Stimulated activated CD8-positive, alpha-beta memory T cell treated with anti-CD3 and anti-CD28 coated beads, Interleukin-12 subunit alpha, Interleukin-12 subunit beta, amount 100 ng/mL, for 1 hour (primary cell): ENCODE results near the gene KRT34.

ENCODE experiments used
- DNase-seq: peaks from one replicate; pipeline ENCODE4 v3.0.0-alpha.2; 2020; ENCODE audit warnings: low read depth

The KRT34 gene

GRCh38 chr17:41332239-41332638 lies 49.9 kb downstream of the KRT34 start:
- no peak for DNase-seq

GRCh38 chr17:41331606-41332005 lies 50.5 kb downstream of the KRT34 start:
- no peak for DNase-seq

DNA sequence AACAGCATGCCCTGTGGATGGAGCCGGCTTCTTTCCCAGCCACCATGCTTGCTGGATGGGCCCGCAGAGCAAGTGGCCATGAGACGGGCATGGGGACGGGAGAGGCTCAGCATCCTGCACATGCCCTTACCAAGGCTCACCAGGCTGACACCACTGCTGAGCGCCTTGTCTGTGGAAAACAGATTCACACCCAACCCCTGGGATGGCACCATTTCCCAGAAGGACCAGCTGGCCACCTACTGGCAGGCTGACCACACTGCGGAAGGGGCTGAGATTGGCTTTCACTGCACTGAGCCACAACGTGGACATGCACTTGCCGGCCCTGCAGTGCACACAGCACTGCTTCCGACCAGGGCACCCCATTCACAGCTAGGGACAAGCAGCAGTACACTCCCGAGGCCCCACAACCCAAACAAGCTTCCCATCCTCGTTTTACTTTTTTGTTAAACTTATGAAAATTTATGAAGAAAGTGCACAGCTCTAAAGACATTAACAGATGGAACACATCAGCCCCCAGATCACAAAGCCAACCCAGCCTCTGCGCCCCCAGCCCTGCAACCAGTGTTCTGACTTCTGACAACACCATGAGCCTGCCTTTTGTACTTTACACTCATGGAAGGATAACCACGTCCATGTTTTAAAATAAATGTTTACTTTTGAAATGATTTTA lies 52.7 kb downstream of the KRT34 start:
- no peak for DNase-seq

DNA sequence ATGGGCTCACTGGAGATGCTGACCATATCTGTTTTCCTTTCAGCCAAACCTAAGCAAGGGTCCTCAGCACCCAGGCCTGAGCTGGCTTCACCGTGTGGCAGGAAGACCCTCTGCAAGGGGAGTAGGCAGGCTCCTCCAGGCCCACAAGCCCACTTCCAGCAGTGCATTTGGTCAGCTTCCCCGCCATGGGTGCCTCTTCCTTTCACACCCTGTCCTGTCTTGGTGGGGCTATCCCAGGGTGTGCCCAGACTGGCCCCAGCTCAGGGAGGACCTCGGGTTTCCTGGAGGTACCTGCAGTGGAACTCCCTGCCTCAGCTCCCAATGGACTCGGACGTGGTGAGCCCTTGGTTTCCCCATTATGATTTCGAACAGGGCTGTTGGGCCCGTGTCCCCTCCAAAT lies 53.9 kb downstream of the KRT34 start:
- DNase-seq, result no peak
